Trophoblast cell (in vitro differentiated cells and primary cell): Measurements from ENCODE around the gene FGFR2.

Experiments used
- DNase-seq, 2 donors: peaks; one replicate each; pipeline ENCODE4 v3.0.0-alpha.2; 2016
- H2AFZ ChIP-seq: 2 replicates; pipeline ENCODE4 v1.6.1; 2013; ENCODE audit warnings: low read length, moderate library complexity, mild to moderate bottlenecking; ENCODE audit not compliant: insufficient read depth, poor library complexity
- H2AK5ac ChIP-seq: 2 replicates; pipeline ENCODE4 v1.6.1; 2013; ENCODE audit warnings: mild to moderate bottlenecking, low read length
- H2BK120ac ChIP-seq: 2 replicates; pipeline ENCODE4 v1.6.1; 2013; ENCODE audit warnings: low read length, mild to moderate bottlenecking, moderate library complexity; ENCODE audit not compliant: insufficient read depth, poor library complexity
- H2BK12ac ChIP-seq: 2 replicates; pipeline ENCODE4 v1.6.1; 2013; ENCODE audit warnings: mild to moderate bottlenecking, low read length, moderate library complexity
- H2BK5ac ChIP-seq: 2 replicates; pipeline ENCODE4 v1.6.1; 2013; ENCODE audit warnings: low read length, low read depth, moderate library complexity, mild to moderate bottlenecking; ENCODE audit not compliant: poor library complexity
- H3K14ac ChIP-seq: 2 replicates; pipeline ENCODE4 v1.6.1; 2013; ENCODE audit warnings: mild to moderate bottlenecking, low read length
- H3K18ac ChIP-seq: 2 replicates; pipeline ENCODE4 v1.6.1; 2013; ENCODE audit warnings: mild to moderate bottlenecking, low read length
- H3K23ac ChIP-seq: 2 replicates; pipeline ENCODE4 v1.6.1; 2013; ENCODE audit warnings: low read length
- H3K27ac ChIP-seq: 2 replicates; pipeline ENCODE4 v1.5.1; 2013; ENCODE audit warnings: low read depth, mild to moderate bottlenecking, inconsistent platforms, low read length, moderate library complexity
- H3K27me3 ChIP-seq: 2 replicates; pipeline ENCODE4 v1.6.1; 2013; ENCODE audit warnings: inconsistent platforms, mild to moderate bottlenecking, low read length, moderate library complexity; ENCODE audit not compliant: insufficient read depth
- H3K36me3 ChIP-seq, 2 experiments: 1 replicate in 1 of 2; 2 replicates in 1 of 2; pipeline ENCODE4 v1.6.1; 2013; ENCODE audit warnings: low read length in 2 of 2, mild to moderate bottlenecking in 2 of 2, moderate library complexity in 1 of 2; ENCODE audit not compliant: insufficient read depth in 2 of 2, control insufficient read depth in 1 of 2
- H3K4ac ChIP-seq: 2 replicates; pipeline ENCODE4 v1.6.1; 2013; ENCODE audit warnings: low read depth, mild to moderate bottlenecking, low read length, moderate library complexity
- H3K4me1 ChIP-seq, 2 experiments: 1 replicate in 1 of 2; 2 replicates in 1 of 2; pipeline ENCODE4 v1.6.1; 2013; ENCODE audit warnings: low read length in 2 of 2, mild to moderate bottlenecking in 2 of 2, moderate library complexity in 1 of 2; ENCODE audit not compliant: insufficient read depth in 2 of 2, control insufficient read depth in 1 of 2
- H3K4me2 ChIP-seq: 2 replicates; pipeline ENCODE4 v1.6.1; 2013; ENCODE audit warnings: inconsistent platforms, mild to moderate bottlenecking, low read length, moderate library complexity
- H3K4me3 ChIP-seq: 2 replicates; pipeline ENCODE4 v1.5.1; 2013; ENCODE audit warnings: mild to moderate bottlenecking, low read depth, low read length, inconsistent platforms
- H3K79me1 ChIP-seq: one replicate; pipeline ENCODE4 v1.6.1; 2013; ENCODE audit warnings: low read length
- H3K79me2 ChIP-seq: 2 replicates; pipeline ENCODE4 v1.6.1; 2013; ENCODE audit warnings: low read length, mild to moderate bottlenecking; ENCODE audit not compliant: control insufficient read depth, insufficient read depth, poor library complexity
- H3K9ac ChIP-seq: 2 replicates; pipeline ENCODE4 v1.6.1; 2013; ENCODE audit warnings: mild to moderate bottlenecking, low read length
- H3K9me3 ChIP-seq: 2 replicates; pipeline ENCODE4 v1.6.1; 2013; ENCODE audit warnings: low read depth, mild to moderate bottlenecking, control low read depth, inconsistent platforms, low read length; ENCODE audit not compliant: insufficient read depth
- H4K12ac ChIP-seq: 2 replicates; pipeline ENCODE4 v1.6.1; 2013; ENCODE audit warnings: low read depth, mild to moderate bottlenecking, low read length, moderate library complexity
- H4K8ac ChIP-seq: 2 replicates; pipeline ENCODE4 v1.6.1; 2013; ENCODE audit warnings: low read depth, mild to moderate bottlenecking, low read length, moderate library complexity
- H4K91ac ChIP-seq: one replicate; pipeline ENCODE4 v1.6.1; 2013; ENCODE audit warnings: low read depth, mild to moderate bottlenecking, low read length, moderate library complexity
- WGBS: extraction: QIAGEN DNeasy Blood & Tissue Kit; methylation state at CpG from one replicate; pipeline ENCODE4 v1.1.7; 2013; ENCODE audit warnings: missing lambda C conversion rate; ENCODE audit not compliant: insufficient read length, insufficient coverage; ENCODE audit errors: extremely low coverage; 5-methylcytosine and 5-hydroxymethylcytosine counted together

Gene FGFR2

DNA sequence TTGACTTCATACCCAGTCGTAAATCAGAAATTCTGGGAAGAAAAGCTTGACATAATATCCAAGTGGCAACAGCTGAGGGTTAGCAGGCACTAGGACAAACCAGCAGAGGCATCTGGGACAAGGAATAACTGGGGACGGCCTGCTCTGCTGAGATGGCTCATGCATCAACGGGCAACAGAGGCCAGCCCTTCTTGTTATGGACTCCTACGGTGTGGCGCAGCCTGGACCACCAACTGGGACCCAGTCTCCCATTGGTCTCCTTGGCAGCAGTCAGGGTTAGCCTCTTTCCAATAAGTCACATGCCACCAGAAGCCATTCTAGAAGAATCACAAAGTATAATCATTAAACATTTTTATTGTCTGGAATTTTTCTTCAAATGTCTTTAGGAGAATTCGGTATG lies 15.0 kb downstream of the FGFR2 start:
- H2BK5ac ChIP-seq = no peak overlapping the region
- no peak overlapping the region for H3K27ac ChIP-seq
- H3K79me1 ChIP-seq = peaks cover 5% of the 10 kb centered on the region
- no peak overlapping the region for H4K91ac ChIP-seq
- no peaks in the 10 kb centered on the region for H3K9me3 ChIP-seq
- no CpG with 5 or more reads among the region's 6 CpGs for WGBS
- no peak overlapping the region for H3K9ac ChIP-seq
- no peak overlapping the region for H3K4ac ChIP-seq
- H3K4me2 ChIP-seq = no peak overlapping the region
- H3K23ac ChIP-seq = no peak overlapping the region
- H2AFZ ChIP-seq = no peak overlapping the region
- H3K36me3 ChIP-seq = peaks cover 0 to 2% of the 10 kb centered on the region in 2 experiments
- H3K14ac ChIP-seq = no peak overlapping the region
- H4K12ac ChIP-seq = no peak overlapping the region
- H2BK120ac ChIP-seq = no peak overlapping the region
- H4K8ac ChIP-seq = no peak overlapping the region
- H2AK5ac ChIP-seq = no peak overlapping the region
- H3K27me3 ChIP-seq = no peaks in the 10 kb centered on the region
- H3K79me2 ChIP-seq = no peaks in the 10 kb centered on the region
- no peak overlapping the region for H2BK12ac ChIP-seq
- no peak overlapping the region for H3K18ac ChIP-seq
- H3K4me1 ChIP-seq = peaks cover 25 to 26% of the 10 kb centered on the region in 2 experiments
- DNase-seq = no peak
- H3K4me3 ChIP-seq = no peak overlapping the region

DNA sequence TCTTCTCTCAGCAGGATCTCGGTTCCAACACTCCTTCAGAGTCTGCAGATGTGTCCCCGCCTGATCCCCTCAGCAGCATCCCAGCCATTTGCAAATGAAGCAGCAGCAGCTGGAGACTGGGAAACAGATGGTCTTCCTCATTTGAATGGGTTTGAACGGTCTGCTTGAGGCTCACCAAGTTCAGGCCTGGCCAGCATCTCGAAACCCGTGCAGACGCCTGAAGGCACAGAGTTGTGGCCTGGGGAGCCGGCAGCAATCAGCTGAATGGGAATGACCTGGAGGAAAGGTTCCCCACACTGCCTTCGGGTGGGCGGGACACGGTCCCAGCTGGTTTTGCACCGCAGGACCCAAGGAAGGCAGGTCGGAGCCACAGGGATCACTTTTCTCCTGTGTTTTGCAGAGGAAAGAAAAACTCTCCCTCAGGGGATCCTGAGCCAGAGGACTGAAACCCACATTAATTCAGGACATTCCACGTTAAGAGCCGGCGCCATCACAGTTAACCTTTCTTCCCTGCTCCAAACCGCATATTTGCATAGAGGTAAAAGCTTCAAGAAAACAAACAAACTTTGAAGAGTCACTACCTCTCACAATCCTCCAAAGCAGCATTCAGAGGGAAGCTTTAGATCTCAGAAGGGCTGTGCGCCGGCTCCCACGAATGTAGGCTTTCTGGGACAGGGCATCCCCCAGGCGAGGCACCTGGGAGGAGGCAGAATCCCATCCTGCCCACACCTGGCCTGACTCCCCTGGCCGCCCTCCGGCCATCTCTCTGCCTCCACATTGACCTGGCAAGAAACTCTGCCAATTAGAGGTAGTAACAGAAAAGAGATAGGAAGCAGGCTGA lies 17.7 kb downstream of the FGFR2 start:
- Histone ChIP-seq H4K12ac (no peak overlapping the region), H3K4me1 (peaks cover 33 to 37% of the 10 kb centered on the region in 2 experiments), H3K79me2 (no peaks in the 10 kb centered on the region), H3K27ac (peak overlapping the region; percentile 60), H3K36me3 (peaks cover 0 to 2% of the 10 kb centered on the region in 2 experiments), H2AFZ (no peak overlapping the region), H2BK5ac (no peak overlapping the region), H4K91ac (no peak overlapping the region), H3K4me3 (no peak overlapping the region), H2AK5ac (no peak overlapping the region), H3K9me3 (no peaks in the 10 kb centered on the region), H3K14ac (no peak overlapping the region), H3K9ac (no peak overlapping the region), H2BK120ac (no peak overlapping the region), H4K8ac (peak overlapping the region; percentile 26), H3K79me1 (peaks cover 6% of the 10 kb centered on the region), H3K23ac (no peak overlapping the region), H2BK12ac (peak overlapping the region; percentile 21), H3K27me3 (no peaks in the 10 kb centered on the region), H3K4me2 (peak overlapping the region; percentile 27), H3K4ac (no peak overlapping the region), H3K18ac (no peak overlapping the region)
- no CpG with 5 or more reads among the region's 22 CpGs for WGBS
- peak in 1 of 2 donors; percentile 43 for DNase-seq

DNA sequence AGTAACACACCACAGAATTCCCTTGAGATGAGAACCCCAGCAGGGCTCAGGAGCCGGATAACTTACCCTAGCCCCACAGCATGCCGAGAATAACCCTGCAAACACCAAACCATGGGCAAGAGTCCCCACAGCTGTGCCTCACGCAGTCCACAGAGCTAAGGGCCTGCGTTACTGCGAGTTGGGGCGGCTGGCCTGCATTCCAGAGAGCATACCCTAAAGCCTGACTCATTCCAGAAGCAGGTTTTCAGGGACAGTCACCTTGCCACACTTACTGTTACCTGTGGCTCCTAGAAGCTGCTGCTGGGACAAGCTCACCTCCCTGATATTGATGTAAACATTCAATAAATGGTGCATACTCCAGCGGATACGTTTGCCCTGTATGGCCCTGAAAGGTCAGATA lies 18.6 kb downstream of the FGFR2 start:
- H3K36me3 ChIP-seq = peaks cover 0 to 2% of the 10 kb centered on the region in 2 experiments
- no peak overlapping the region for H4K12ac ChIP-seq
- peak overlapping the region; percentile 60 for H3K27ac ChIP-seq
- no peak overlapping the region for H2AFZ ChIP-seq
- H3K79me1 ChIP-seq = peaks cover 6% of the 10 kb centered on the region
- H3K4ac ChIP-seq = no peak overlapping the region
- H3K79me2 ChIP-seq = no peaks in the 10 kb centered on the region
- no peak overlapping the region for H3K23ac ChIP-seq
- no peak overlapping the region for H2BK5ac ChIP-seq
- peak; percentile 76 to 77 for DNase-seq
- no CpG with 5 or more reads among the region's 8 CpGs for WGBS
- no peak overlapping the region for H4K91ac ChIP-seq
- H3K4me3 ChIP-seq = no peak overlapping the region
- H4K8ac ChIP-seq = no peak overlapping the region
- H2BK120ac ChIP-seq = peak overlapping the region; percentile 12
- H3K9me3 ChIP-seq = no peaks in the 10 kb centered on the region
- H3K18ac ChIP-seq = no peak overlapping the region
- no peak overlapping the region for H2AK5ac ChIP-seq
- no peak overlapping the region for H3K14ac ChIP-seq
- peak overlapping the region; percentile 19 for H3K4me2 ChIP-seq
- peaks cover 33 to 40% of the 10 kb centered on the region in 2 experiments for H3K4me1 ChIP-seq
- H2BK12ac ChIP-seq = no peak overlapping the region
- H3K9ac ChIP-seq = no peak overlapping the region
- no peaks in the 10 kb centered on the region for H3K27me3 ChIP-seq

DNA sequence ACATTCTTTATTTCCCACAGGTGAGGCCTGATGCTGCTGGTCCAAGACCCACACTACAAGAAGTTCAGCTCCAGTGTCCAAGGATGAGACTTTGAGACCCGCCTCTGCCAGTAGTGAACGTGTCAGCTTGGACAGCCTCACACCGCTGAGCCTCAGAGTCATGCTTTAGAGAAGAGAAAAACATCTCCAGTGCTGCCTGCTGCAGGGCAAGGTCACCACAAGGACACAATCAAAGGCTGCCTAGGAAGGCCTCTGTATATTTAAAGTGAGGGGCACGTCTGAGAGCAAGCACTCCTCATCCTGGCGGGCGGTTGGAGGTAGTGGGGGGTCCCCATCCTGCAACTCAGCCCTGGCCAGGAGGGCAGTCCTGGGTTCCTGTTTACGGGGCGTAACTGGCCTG lies 19.3 kb downstream of the FGFR2 start:
- peak overlapping the region; percentile 12 for H2BK5ac ChIP-seq

More for the DNA sequence above, 19.3 kb downstream of the FGFR2 start:
- H3K4ac ChIP-seq = peak overlapping the region; percentile 33
- H2BK120ac ChIP-seq = no peak overlapping the region
- no peak overlapping the region for H3K4me3 ChIP-seq
- no peak for DNase-seq
- peak overlapping the region; percentile 35 for H3K18ac ChIP-seq
- no peak overlapping the region for H2AK5ac ChIP-seq
- no peak overlapping the region for H4K12ac ChIP-seq
- H3K27me3 ChIP-seq = no peaks in the 10 kb centered on the region
- peaks cover 33 to 43% of the 10 kb centered on the region in 2 experiments for H3K4me1 ChIP-seq
- no peak overlapping the region for H2AFZ ChIP-seq
- no peak overlapping the region for H3K4me2 ChIP-seq
- no CpG with 5 or more reads among the region's 8 CpGs for WGBS
- peaks cover 0 to 2% of the 10 kb centered on the region in 2 experiments for H3K36me3 ChIP-seq
- no peaks in the 10 kb centered on the region for H3K79me2 ChIP-seq
- no peak overlapping the region for H3K23ac ChIP-seq
- no peaks in the 10 kb centered on the region for H3K9me3 ChIP-seq
- H4K8ac ChIP-seq = no peak overlapping the region
- peak overlapping the region; percentile 53 for H2BK12ac ChIP-seq
- no peak overlapping the region for H3K27ac ChIP-seq
- H3K14ac ChIP-seq = peak overlapping the region; percentile 55
- H3K79me1 ChIP-seq = peaks cover 6% of the 10 kb centered on the region
- no peak overlapping the region for H4K91ac ChIP-seq
- no peak overlapping the region for H3K9ac ChIP-seq
